GM21447 (cell line): ENCODE results near the gene BAX.
A peak's percentile ranks its signal among the peaks of the same experiment; 100 is the strongest.

Experiments used
- ATAC-seq: cut with Tn5 transposase; IDR thresholded peaks from one replicate; pipeline ENCODE4 v1.9.1; 2021; ENCODE audit not compliant: unreplicated experiment

BAX gene

GRCh38 chr19:48982280-48982679 lies 27.6 kb downstream of the BAX start:
- no peak for ATAC-seq

GRCh38 chr19:48985711-48986110 lies 31.0 kb downstream of the BAX start:
- no peak for ATAC-seq

GRCh38 chr19:48986211-48986610 lies 31.5 kb downstream of the BAX start:
- no peak for ATAC-seq

DNA sequence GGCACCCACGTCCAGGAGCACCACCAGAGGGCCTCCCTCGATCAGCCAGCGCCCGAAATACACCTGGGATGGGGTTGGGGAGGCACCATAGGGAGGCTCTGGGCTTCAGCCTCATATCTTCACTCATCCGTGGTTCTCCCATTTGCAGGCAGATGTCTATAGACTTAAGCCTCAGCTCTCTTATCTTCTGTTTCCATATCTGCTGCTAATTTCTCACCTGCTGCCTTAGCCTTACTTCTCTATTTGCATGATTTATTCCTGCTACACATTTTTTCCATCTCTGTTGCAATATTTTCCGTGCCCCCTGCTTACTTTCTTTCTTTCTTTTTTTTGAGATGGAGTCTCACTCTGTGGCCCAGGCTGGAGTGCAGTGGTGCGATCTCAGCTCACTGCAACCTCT lies 32.6 kb downstream of the BAX start:
- ATAC-seq = no peak

DNA sequence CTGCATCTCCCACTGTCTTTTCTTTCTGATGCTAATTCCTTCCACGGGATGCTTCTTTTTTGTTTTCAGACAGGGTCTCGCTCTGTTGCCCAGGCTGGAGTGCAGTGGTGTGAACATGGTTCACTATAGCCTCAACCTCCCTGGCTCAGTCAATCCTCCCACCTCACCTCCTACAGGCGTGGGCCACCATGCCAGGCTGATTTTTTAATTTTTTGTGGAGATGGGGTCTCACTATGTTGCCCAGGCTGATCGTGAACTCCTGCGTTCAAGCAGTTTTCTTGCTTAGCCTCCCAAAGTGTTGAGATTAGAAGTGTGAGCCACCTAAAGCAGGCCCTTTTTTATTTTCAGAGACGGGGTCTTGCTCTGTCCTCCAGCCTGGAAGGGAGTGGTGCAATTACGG lies 33.6 kb downstream of the BAX start:
- no peak for ATAC-seq

- ATAC-seq = no peak
These were observed 34.2 kb downstream of the BAX start for GRCh38 chr19:48988860-48989259.

- no peak for ATAC-seq
These were observed 35.1 kb downstream of the BAX start for GRCh38 chr19:48989701-48990291.

DNA sequence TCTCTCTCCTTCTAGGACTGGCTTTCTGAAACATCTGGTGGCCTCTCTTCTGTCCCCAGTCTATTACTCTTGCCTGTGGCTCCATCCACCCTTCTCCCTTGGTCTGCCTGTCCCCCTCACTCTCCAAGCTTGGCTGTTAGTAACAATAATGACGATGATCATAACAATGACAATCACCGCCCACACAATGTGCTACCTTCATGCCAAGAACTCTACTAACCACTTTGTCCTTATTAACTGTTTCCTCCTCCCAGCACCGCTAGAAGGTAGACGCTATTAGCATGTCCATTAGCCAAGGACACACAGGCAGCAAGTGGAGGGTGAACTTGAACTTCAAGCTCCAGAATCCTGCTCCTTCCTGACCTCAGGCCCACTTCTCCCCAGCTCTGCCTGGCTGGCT lies 35.7 kb downstream of the BAX start:
- no peak for ATAC-seq

GRCh38 chr19:48991011-48991609 lies 36.4 kb downstream of the BAX start:
- ATAC-seq = no peak

DNA sequence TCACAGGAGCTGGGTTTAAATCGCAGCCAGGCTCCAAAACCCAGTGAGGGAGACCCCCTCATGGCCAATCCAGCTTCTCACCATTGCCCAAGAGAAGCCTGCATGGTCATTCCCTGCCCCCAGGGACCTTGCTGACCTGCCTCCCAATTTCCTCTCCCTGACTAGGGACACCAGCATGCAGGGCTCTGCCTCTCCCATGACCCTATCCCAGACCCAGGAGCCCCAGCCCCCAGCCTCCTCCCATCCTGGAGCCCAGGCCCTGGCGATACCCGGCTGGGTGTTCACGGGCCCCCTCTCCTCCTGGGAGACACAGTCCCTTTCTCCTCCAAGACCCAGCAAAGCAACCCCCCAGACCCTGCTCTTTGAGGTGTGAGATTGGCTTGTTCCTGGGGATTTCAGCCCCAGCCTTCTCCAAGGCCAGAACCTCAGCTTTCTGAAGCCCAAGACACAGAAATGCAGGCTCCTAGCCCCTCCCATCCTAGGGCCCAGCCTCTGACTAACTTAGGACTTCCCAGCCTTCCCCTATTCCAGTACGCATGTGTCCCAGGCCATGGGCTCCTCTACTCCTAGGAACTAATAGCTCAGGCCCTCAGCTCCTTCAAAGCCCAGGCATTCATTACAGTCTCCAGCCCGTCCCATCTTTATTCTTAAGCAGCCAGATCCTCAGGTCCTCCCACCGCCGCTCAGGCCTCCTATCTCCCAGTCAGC lies 37.4 kb downstream of the BAX start:
- ATAC-seq = no peak

DNA sequence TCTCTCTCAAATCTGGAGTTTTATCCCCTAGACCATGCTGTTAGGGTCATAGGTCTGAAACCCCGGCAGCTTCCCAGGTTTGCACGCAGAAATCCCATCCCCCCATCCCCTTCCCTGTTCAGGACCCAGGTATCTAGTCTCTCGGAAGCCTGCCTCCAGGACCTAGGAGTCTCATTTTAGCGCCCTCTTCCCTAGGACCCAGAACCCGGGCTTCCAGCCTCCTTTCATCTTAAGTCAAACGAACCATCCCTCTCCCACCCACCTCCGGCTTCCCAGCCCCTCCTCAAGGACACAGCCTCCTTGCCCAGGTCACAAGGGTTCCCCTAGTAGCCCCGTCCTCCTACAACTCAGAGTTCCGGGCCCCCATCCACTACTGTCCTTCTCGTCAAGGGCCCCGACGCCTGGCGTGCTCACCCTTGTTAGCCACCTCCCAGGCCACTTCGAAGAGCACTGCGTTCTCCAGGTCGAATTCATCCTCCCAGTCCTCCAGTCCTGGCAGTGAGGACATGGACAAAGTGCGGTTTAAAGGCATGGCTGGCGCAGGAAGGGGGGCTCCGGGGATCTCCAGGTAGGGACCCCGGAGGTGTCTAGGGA lies 38.0 kb downstream of the BAX start:
- ATAC-seq = peak; percentile 13

DNA sequence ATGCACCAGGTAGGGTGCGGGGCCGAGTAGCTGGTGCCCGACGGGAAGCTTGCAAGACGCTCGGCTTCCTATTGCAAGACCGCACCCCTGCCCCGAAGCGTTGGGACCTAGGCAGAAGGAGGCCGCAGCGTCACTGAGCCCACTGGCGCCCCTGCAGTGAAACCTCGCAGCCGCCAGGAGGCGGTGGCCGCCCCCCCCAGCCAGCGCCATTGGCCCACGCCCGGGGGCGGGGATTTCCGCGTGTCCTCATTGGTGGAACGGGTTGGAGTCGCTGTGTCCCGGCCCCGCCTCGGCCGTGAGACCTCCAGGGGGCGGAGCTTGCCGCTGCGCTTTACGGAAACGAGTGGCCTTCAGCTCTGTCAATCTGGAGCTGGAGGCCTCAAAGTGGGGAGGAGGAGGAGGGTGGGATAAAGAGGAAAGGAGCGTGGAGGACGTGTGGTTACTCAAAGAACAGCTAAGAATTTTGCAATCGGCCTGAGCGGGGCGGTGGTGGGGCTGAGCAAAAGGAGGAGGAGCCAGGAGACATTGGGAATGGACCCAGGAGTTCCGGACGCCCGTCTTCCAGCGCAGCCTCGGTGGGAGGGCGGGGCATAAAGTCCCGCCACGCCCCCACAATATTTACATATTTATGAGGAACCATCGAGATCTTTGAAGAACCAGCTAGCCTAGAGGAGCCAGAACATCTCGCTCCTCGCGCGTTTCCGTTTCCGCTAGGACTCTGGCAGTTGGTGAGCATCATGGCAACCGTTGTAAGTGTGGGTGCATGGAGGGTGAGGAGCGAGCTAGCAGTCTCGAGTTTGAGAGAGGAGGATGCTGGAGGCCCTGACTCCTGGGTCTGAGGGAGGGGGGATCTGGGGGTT lies 38.7 kb downstream of the BAX start, which contains the start of the genes GYS1 and RUVBL2:
GYS1 (minus strand) TSS at position 135 of the 860 bp plus-strand sequence. CDS start 197 bp downstream, outside the sequence.
RUVBL2 (plus strand) TSS at position 713 of the 860 bp plus-strand sequence; CDS start at position 738, 25 bp downstream.
- peak; percentile 87 for ATAC-seq

GRCh38 chr19:48994035-48994386 lies 39.3 kb downstream of the BAX start:
- no peak for ATAC-seq

DNA sequence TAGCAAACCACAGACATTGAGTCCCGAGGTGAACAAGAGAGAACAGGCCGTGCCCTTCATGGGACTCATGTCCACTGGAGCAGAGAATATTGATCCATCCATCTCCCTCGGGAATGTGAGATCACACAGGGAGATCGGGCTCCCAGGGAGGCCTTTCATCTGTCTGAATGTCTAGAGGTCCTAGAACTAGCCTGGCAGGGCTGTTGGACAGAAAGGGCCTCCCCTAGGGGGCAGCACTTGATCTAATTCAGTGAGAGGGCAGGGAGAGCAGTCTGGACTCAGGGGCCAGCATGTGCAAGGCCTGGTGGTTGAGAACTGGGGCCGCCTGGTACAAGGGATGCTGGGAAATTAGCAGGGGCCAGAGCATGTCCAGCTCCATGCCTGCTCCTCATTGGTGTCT lies 43.3 kb downstream of the BAX start:
- no peak for ATAC-seq

- ATAC-seq = no peak
These were observed 45.0 kb downstream of the BAX start for GRCh38 chr19:48999481-49000325.

DNA sequence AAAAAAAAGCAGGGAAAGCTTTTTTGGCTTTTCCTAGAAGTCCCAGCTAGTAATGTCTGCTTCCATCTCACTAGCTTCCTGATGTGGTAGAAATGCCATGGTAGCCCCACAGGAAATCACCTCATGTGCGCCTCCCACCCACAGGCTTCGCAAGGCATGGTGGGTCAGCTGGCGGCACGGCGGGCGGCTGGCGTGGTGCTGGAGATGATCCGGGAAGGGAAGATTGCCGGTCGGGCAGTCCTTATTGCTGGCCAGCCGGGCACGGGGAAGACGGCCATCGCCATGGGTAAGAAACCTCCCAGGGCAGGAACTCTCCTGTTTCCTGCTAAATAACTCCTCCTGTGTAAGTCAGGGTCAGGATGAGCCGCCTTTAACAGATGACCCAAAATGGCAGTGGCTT lies 49.5 kb downstream of the BAX start:
- no peak for ATAC-seq

GRCh38 chr19:49004964-49005614 lies 50.4 kb downstream of the BAX start:
- no peak for ATAC-seq

DNA sequence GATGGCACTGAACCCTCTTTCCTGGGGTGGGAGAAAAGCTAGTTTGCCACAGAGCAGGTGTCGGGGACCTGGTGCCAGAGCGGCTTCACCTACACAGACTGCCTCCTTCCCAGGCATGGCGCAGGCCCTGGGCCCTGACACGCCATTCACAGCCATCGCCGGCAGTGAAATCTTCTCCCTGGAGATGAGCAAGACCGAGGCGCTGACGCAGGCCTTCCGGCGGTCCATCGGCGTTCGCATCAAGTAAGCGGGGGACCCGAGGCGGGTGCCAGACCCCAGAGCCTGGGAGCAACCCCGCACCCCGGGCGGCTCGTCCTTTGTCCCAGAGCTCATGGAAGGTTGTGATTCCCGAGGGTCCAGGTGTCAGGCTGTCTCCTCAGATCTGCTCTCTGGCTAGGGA lies 52.2 kb downstream of the BAX start:
- ATAC-seq = no peak

GRCh38 chr19:49009828-49010227 lies 55.2 kb downstream of the BAX start:
- ATAC-seq = no peak

- no peak for ATAC-seq
These were observed 55.8 kb downstream of the BAX start for GRCh38 chr19:49010453-49010852.
